Panc1 (cell line): ENCODE results near the gene PDGFD. TPM values are rescaled to one million over a fixed set of nuclear protein-coding genes. Genes with fewer than 3 reads are reported as not detected.

Source experiments
- ATAC-seq: fragments of 200-7000 bp; cut with Tn5 transposase; 2 replicates; pipeline ENCODE4 v1.9.1; 2020; ENCODE audit warnings: mild to moderate bottlenecking, moderate library complexity
- BruUV-seq: library from RNA; stranded (reverse); fragments of 400-500 nt; replicated peaks from 2 replicates; lab custom pipeline; 2021; lab: Mats Ljungman, UMichigan
- CTCF ChIA-PET: fragments of 300-600 bp; sonication (Branson Sonifier 250); formaldehyde crosslinking; loops from one replicate; lab custom pipeline; 2022; ENCODE audit warnings: antibody characterized with exemption; lab: Charles Lee
- POLR2A ChIA-PET: fragments of 300-600 bp; sonication (Branson Sonifier 250); formaldehyde crosslinking; loops from one replicate; lab custom pipeline; 2022; ENCODE audit warnings: antibody characterized with exemption; lab: Charles Lee
- DNase-seq: peaks from one replicate; pipeline ENCODE4 v3.0.0-alpha.2; 2010; ENCODE audit warnings: low read depth, low spot score
- H3K27ac ChIP-seq: 2 replicates; pipeline ENCODE4 v1.5.1; 2011; ENCODE audit warnings: mild to moderate bottlenecking, low read length, inconsistent platforms
- H3K27me3 ChIP-seq: fragments of 200-500 bp; sonication (Bioruptor generic); 2 replicates; pipeline ENCODE4 v1.6.0; 2014; ENCODE audit warnings: low read length, inconsistent platforms; ENCODE audit not compliant: control insufficient read depth, insufficient read depth
- H3K36me3 ChIP-seq: fragments of 200-500 bp; sonication (Bioruptor generic); 2 replicates; pipeline ENCODE4 v1.5.1; 2014; ENCODE audit warnings: inconsistent platforms, mild to moderate bottlenecking, low read length, moderate library complexity; ENCODE audit not compliant: control insufficient read depth, insufficient read depth
- H3K4me1 ChIP-seq: 2 replicates; pipeline ENCODE4 v1.5.1; 2011; ENCODE audit warnings: inconsistent platforms, mild to moderate bottlenecking, low read length, moderate library complexity; ENCODE audit not compliant: control insufficient read depth, insufficient read depth
- H3K4me3 ChIP-seq, 2 experiments: 2 replicates each; pipeline ENCODE4 v1.5.1; 2011 to 2012; ENCODE audit warnings: low read depth in 2 of 2, low read length in 2 of 2, mild to moderate bottlenecking in 2 of 2, inconsistent platforms in 1 of 2, moderate library complexity in 1 of 2
- H3K9me3 ChIP-seq: fragments of 200-500 bp; sonication (Bioruptor generic); 2 replicates; pipeline ENCODE4 v1.5.1; 2014; ENCODE audit warnings: low read depth, mild to moderate bottlenecking, inconsistent platforms, low read length, moderate library complexity; ENCODE audit not compliant: control insufficient read depth, insufficient read depth
- CTCF ChIP-seq: fragments of 450-650 bp; IDR thresholded peaks from 2 replicates; pipeline ENCODE4 v1.5.1; 2017; ENCODE audit warnings: mild to moderate bottlenecking
- POLR2AphosphoS5 ChIP-seq: IDR thresholded peaks from 2 replicates; pipeline ENCODE4 v1.6.1; 2012; ENCODE audit warnings: mild to moderate bottlenecking, low read depth, low read length, moderate library complexity
- REST ChIP-seq, 2 experiments: IDR thresholded peaks; 2 replicates each; pipeline ENCODE4 v1.6.1; 2011 to 2012; ENCODE audit warnings: low read depth in 2 of 2, control low read depth in 1 of 2, low read length in 1 of 2, mild to moderate bottlenecking in 1 of 2, moderate library complexity in 1 of 2; ENCODE audit not compliant: insufficient read depth in 1 of 2
- SIN3A ChIP-seq: IDR thresholded peaks from 2 replicates; pipeline ENCODE4 v1.6.1; 2012; ENCODE audit warnings: low read depth, mild to moderate bottlenecking, low read length, moderate library complexity, borderline replicate concordance; ENCODE audit not compliant: insufficient read depth
- TCF7L2 ChIP-seq: IDR thresholded peaks from 2 replicates; pipeline ENCODE4 v1.6.1; 2011; ENCODE audit warnings: mild to moderate bottlenecking, low read depth, low read length, inconsistent platforms
- in situ Hi-C: cut with HindIII; loops from 2 replicates; pipeline ENCODE4 v1.10.0; 2016; ENCODE audit warnings: low sequenced_read_pairs, low pct_unique_long_range_greater_than_20kb
- intact Hi-C: fragments of 100-400 bp; cut with micrococcal nuclease; formaldehyde crosslinking; loops from one replicate; pipeline ENCODE4 v1.10.0; 2022; ENCODE audit not compliant: unreplicated experiment
- total RNA-seq: library from RNA; stranded (reverse); gene quantifications from one replicate; pipeline ENCODE4 v1.2.1, GENCODE V29; 2021; ENCODE audit not compliant: unreplicated experiment

The PDGFD gene
- total RNA-seq, 1 experiment from 2014 or later, result 1.3 TPM

GRCh38 chr11:104199053-104199452 is 35.1 kb upstream of the PDGFD start:
- Histone ChIP-seq H3K36me3 (no peaks in the 10 kb centered on the region), H3K4me3 (no peak overlapping the region), H3K9me3 (no peaks in the 10 kb centered on the region), H3K4me1 (no peaks in the 10 kb centered on the region), H3K27ac (no peak overlapping the region), H3K27me3 (no peaks in the 10 kb centered on the region)
- DNase-seq, result no peak
- TF ChIP-seq REST (IDR thresholded peaks at IDR 0.05; ENCODE audit: insufficient read depth in 1 of 2, low read depth in 2 of 2, low read length in 1 of 2), result no peak
- no peak for TF ChIP-seq TCF7L2
- BruUV-seq, result no TSS peak
- ChIA-PET POLR2A (no interaction called here), CTCF (no interaction called here)
- in situ Hi-C loops (no loop called here), intact Hi-C loops (no loop called here)
- ATAC-seq, result no peak

- Histone ChIP-seq H3K4me3 (no peak overlapping the region), H3K27me3 (no peaks in the 10 kb centered on the region), H3K36me3 (no peaks in the 10 kb centered on the region), H3K9me3 (no peaks in the 10 kb centered on the region), H3K27ac (no peak overlapping the region), H3K4me1 (no peaks in the 10 kb centered on the region)
- ChIA-PET CTCF (no interaction called here), POLR2A (no interaction called here)
- TF ChIP-seq TCF7L2, result no peak
- no peak for TF ChIP-seq CTCF
- TF ChIP-seq POLR2AphosphoS5, result no peak
- no peak for TF ChIP-seq REST (IDR thresholded peaks at IDR 0.05; ENCODE audit: insufficient read depth in 1 of 2, low read depth in 2 of 2, low read length in 1 of 2)
- TF ChIP-seq SIN3A, result no peak
- no TSS peak for BruUV-seq
- in situ Hi-C loops (no loop called here), intact Hi-C loops (no loop called here)
- DNase-seq (no peak), ATAC-seq (no peak)
Observed at GRCh38 chr11:104198576-104198975, 34.6 kb upstream of the PDGFD start.
